MCF 10A (cell line): Measurements from ENCODE around the gene GNB1L. TPM values are rescaled to one million over a fixed set of nuclear protein-coding genes. Genes with fewer than 3 reads are reported as not detected.

Experiments
- BruUV-seq: library from RNA; stranded (reverse); fragments of 400-500 nt; replicated peaks from 2 replicates; lab custom pipeline; 2021; lab: Mats Ljungman, UMichigan
- CTCF ChIA-PET: fragments of 300-600 bp; sonication (Branson Sonifier 250); formaldehyde crosslinking; extraction: SDS; loops from one replicate; lab custom pipeline; 2021; ENCODE audit warnings: antibody characterized with exemption, inconsistent platforms; lab: Yijun Ruan, JAX
- POLR2A ChIA-PET: fragments of 300-600, 350-650 bp; sonication (Branson Sonifier 250); formaldehyde crosslinking; extraction: SDS; loops from one replicate; lab custom pipeline; 2020; ENCODE audit warnings: antibody characterized with exemption, inconsistent platforms; lab: Yijun Ruan, JAX
- DNase-seq: peaks from one replicate; pipeline ENCODE4 v3.0.0-alpha.2; 2018; ENCODE audit not compliant: unreplicated experiment
- H3K27ac Mint-ChIP-seq: one replicate; pipeline ENCODE4 v1.8.0; 2022; ENCODE audit warnings: mild to moderate bottlenecking, low read depth, mixed read lengths; ENCODE audit not compliant: unreplicated experiment
- H3K27me3 Mint-ChIP-seq: one replicate; pipeline ENCODE4 v1.8.0; 2022; ENCODE audit warnings: mixed read lengths; ENCODE audit not compliant: insufficient read depth, unreplicated experiment
- H3K36me3 Mint-ChIP-seq: one replicate; pipeline ENCODE4 v1.8.0; 2022; ENCODE audit warnings: mild to moderate bottlenecking, moderate library complexity, mixed read lengths; ENCODE audit not compliant: insufficient read depth, unreplicated experiment
- H3K4me1 Mint-ChIP-seq: one replicate; pipeline ENCODE4 v1.8.0; 2022; ENCODE audit warnings: mixed read lengths; ENCODE audit not compliant: insufficient read depth, unreplicated experiment
- H3K4me3 Mint-ChIP-seq: one replicate; pipeline ENCODE4 v1.8.0; 2022; ENCODE audit warnings: mild to moderate bottlenecking, moderate library complexity, mixed read lengths; ENCODE audit not compliant: unreplicated experiment
- H3K9me3 Mint-ChIP-seq: one replicate; pipeline ENCODE4 v1.8.0; 2022; ENCODE audit warnings: mixed read lengths; ENCODE audit not compliant: unreplicated experiment
- intact Hi-C: fragments of 100-400 bp; cut with micrococcal nuclease; formaldehyde crosslinking; loops from 2 replicates; pipeline ENCODE4 v1.14.1; 2022
- total RNA-seq: library from RNA; stranded (reverse); gene quantifications from 2 replicates; pipeline ENCODE4 v1.2.3, GENCODE V29; 2022
- TF ChIP-seq, protein P1 (sequence below): fragments of 200-600 bp; IDR thresholded peaks from one replicate; pipeline ENCODE4 v1.8.0; 2022; ENCODE audit warnings: antibody characterized with exemption, mild to moderate bottlenecking; ENCODE audit not compliant: unreplicated experiment

Gene GNB1L
- total RNA-seq, 1 experiment from 2014 or later = 4.3 TPM

DNA sequence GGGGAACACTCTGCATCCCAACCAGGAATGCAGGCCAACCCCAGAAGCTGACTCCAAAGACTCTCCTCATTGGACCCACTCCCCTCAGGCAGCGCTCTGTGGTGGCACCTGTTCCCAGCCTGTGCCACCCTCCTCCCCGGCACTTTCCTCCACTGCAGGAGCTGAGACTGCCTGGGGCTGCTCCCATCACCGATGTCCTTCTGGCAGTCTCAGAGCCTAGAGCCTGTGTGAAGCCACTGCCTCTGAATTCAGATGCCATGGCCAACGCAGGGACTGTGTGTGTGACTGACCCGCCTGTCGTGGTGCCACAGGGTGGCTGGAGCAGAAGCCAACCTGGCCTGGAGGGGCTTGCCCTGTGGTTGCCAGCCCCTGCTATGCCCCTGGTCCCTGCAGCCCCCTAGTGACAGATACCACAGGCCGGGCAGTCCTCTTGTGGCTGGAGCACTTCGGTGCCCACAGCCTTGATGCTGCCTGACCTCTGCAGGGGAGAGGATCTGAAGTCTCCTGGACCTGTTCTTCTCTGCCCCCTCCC is 50.9 kb downstream of the GNB1L start:
- TF ChIP-seq, protein P1, sequence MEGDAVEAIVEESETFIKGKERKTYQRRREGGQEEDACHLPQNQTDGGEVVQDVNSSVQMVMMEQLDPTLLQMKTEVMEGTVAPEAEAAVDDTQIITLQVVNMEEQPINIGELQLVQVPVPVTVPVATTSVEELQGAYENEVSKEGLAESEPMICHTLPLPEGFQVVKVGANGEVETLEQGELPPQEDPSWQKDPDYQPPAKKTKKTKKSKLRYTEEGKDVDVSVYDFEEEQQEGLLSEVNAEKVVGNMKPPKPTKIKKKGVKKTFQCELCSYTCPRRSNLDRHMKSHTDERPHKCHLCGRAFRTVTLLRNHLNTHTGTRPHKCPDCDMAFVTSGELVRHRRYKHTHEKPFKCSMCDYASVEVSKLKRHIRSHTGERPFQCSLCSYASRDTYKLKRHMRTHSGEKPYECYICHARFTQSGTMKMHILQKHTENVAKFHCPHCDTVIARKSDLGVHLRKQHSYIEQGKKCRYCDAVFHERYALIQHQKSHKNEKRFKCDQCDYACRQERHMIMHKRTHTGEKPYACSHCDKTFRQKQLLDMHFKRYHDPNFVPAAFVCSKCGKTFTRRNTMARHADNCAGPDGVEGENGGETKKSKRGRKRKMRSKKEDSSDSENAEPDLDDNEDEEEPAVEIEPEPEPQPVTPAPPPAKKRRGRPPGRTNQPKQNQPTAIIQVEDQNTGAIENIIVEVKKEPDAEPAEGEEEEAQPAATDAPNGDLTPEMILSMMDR = no peak
- H3K36me3 Mint-ChIP-seq = peaks cover 10% of the 10 kb centered on the region
- peaks cover 34% of the 10 kb centered on the region for H3K4me1 Mint-ChIP-seq
- H3K27me3 Mint-ChIP-seq = no peaks in the 10 kb centered on the region
- H3K4me3 Mint-ChIP-seq = no peak overlapping the region
- DNase-seq = no peak
- no peak overlapping the region for H3K27ac Mint-ChIP-seq
- intact Hi-C loops = no loop called here
- BruUV-seq = no TSS peak
- no peaks in the 10 kb centered on the region for H3K9me3 Mint-ChIP-seq
- POLR2A ChIA-PET = no interaction called here
- CTCF ChIA-PET = interaction anchor here (0.6 kb wide), 2 partner anchors 73 to 122 kb away, joined by 3 read pairs; no protein-coding TSS in a partner anchor

DNA sequence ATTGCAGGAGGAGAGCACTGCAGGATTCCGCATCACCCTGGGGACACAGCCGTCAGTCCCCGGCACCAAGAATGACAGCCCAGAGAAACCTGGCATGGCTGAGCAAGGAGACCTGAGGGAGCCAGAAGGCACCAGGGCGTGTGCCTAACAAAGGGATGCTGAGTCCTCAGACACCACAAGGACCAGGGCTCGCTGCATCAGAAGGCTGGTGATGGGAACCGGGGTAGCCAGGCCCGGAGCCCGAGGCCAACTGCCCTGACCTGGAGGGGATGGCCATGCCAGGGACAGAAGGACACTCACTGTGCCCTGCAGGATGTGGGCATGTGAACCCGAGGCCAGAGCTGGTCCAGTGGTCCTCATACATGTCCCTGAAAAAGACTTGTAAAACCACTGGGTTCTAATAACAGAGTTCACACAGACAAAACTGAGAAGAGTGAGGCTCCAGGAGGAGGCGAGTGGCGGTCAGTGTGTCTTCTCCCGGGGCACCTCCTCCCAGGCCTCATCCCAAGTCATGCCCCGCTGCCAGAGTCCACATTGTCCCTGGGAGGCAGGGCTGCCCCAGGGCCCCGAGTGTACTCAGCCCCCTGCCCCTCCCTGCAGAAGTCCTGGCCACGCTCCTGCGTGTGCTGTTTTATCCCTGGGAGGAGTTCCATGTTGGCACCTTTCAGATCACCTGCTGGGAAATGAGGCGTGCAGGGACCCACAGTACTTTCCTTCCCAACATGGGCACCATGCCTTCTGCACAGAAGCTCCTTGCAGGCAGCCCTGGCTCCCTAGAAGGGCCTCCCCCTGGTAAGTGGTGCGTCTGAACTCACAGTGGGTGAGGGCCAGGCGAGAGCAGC is 51.6 kb downstream of the GNB1L start:
- BruUV-seq = no TSS peak
- no peak overlapping the region for H3K4me3 Mint-ChIP-seq
- CTCF ChIA-PET = no interaction called here
- intact Hi-C loops = no loop called here
- no peaks in the 10 kb centered on the region for H3K27me3 Mint-ChIP-seq
- DNase-seq = no peak
- peaks cover 34% of the 10 kb centered on the region for H3K4me1 Mint-ChIP-seq
- TF ChIP-seq, protein P1 = no peak
- H3K27ac Mint-ChIP-seq = no peak overlapping the region
- H3K36me3 Mint-ChIP-seq = peaks cover 10% of the 10 kb centered on the region
- H3K9me3 Mint-ChIP-seq = no peaks in the 10 kb centered on the region
- POLR2A ChIA-PET = no interaction called here

DNA sequence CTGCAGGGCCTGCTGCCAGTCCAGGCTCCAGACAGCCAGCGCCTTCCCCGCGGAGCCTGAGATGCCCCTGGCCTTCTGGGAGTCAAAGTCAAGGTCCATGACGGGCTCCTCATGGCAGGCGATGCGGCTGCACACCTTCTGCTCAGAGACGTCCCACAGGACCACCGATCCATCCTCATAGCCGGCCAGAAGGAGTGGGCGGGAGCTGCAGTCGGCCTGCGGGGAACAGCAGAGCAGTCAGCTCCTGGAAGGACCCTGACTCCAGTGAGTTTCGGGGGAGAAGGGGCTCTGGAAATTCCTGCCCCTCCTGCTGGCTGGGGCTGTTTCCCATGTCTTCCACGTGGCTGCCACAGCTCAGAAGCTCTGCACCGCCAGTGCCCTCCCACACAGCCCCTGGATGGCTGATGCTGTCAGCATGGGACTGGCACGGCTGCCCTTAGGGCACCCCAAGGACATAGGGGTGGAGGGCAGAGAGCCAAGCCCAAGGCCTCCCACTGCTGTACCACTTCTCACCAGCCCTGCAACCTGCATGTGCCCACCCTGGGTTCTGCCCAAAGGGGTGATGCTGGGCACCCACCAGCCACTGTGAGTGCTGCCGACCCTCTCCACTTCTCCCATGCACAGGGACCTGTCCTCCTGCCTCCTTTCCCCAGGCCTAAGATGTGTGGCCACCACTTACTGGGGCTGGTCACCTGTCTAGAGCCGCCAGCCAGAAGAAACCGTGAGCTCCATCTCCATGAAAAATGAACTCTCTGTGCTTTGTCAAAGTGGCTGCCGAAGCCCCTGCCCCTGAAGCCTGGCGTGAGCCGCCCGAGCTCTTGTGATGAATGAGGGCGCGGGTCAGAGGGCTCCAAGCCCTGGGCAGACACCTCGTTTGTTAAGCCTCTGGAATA is 52.4 kb downstream of the GNB1L start:
- Mint-ChIP-seq H3K27ac (no peak overlapping the region), H3K4me1 (peaks cover 34% of the 10 kb centered on the region), H3K27me3 (no peaks in the 10 kb centered on the region), H3K36me3 (peaks cover 10% of the 10 kb centered on the region), H3K4me3 (no peak overlapping the region), H3K9me3 (no peaks in the 10 kb centered on the region)
- intact Hi-C loops = no loop called here
- TF ChIP-seq, protein P1 = no peak
- no peak for DNase-seq
- CTCF ChIA-PET = no interaction called here
- BruUV-seq = no TSS peak
- POLR2A ChIA-PET = no interaction called here
